Measurements from ENCODE around the gene ADTRP.

- TF ChIP-seq TBP (CRISPR knock-in tag; IDR thresholded peaks at IDR 0.05) (no peak), MED1 (CRISPR knock-in tag; IDR thresholded peaks at IDR 0.05) (no peak), MAZ (IDR thresholded peaks at IDR 0.05; ENCODE audit: borderline replicate concordance, low read depth, low read length) (no peak), MAZ (CRISPR knock-in tag; IDR thresholded peaks at IDR 0.05; ENCODE audit: low read depth) (no peak), ASH2L (IDR thresholded peaks at IDR 0.05; ENCODE audit: insufficient read length, low read depth, low read length) (no peak), PBX3 (CRISPR knock-in tag; IDR thresholded peaks at IDR 0.05; ENCODE audit: borderline replicate concordance) (no peak), SNAI1 (CRISPR knock-in tag; IDR thresholded peaks at IDR 0.05; ENCODE audit: borderline replicate concordance) (no peak), BCLAF1 (IDR thresholded peaks at IDR 0.05) (no peak)
These were observed 25.0 kb upstream of the ADTRP start for GRCh38 chr6:11803591-11803971.

Data from HepG2 (cell line).